Mucosa of descending colon (tissue), 3 donors: Measurements from ENCODE around the gene FCRL4. TPM values are rescaled to one million over a fixed set of nuclear protein-coding genes. Genes with fewer than 3 reads are reported as not detected.

Source experiments
- ATAC-seq: fragments of 200-7000 bp; cut with Tn5 transposase; one replicate; pipeline ENCODE4 v1.9.1; 2020; ENCODE audit warnings: mild to moderate bottlenecking, moderate library complexity
- DNase-seq, 3 donors: peaks; one replicate each; pipeline ENCODE4 v3.0.0-alpha.2; 2020
- H3K36me3 ChIP-seq: fragments of 200-600 bp; one replicate; pipeline ENCODE4 v1.8.0; 2021; ENCODE audit warnings: low read depth, mild to moderate bottlenecking
- H3K4me1 ChIP-seq: fragments of 200-600 bp; one replicate; pipeline ENCODE4 v1.8.0; 2021; ENCODE audit warnings: low read depth, mild to moderate bottlenecking
- H3K4me3 ChIP-seq: fragments of 200-600 bp; one replicate; pipeline ENCODE4 v1.8.0; 2021; ENCODE audit warnings: mild to moderate bottlenecking
- H3K9me3 ChIP-seq: fragments of 200-600 bp; one replicate; pipeline ENCODE4 v1.8.0; 2021; ENCODE audit warnings: mild to moderate bottlenecking
- CTCF ChIP-seq: fragments of 200-600 bp; IDR thresholded peaks from one replicate; pipeline ENCODE4 v1.8.0; 2022; ENCODE audit warnings: antibody characterized with exemption, mild to moderate bottlenecking
- intact Hi-C, 2 donors: fragments of 100-400 bp; cut with DNase I in 1 of 2; cut with micrococcal nuclease in 1 of 2; formaldehyde crosslinking; loops; one replicate each; pipeline versions ENCODE4 v1.11.0 to v1.11.1; 2022; cut with DNase I, micrococcal nuclease
- long read RNA-seq, 2 donors: library from polyadenylated mRNA; unstranded; transcript quantifications; one replicate each; pipeline ENCODE4 v2.0.0, GENCODE V29; 2019 to 2021
- total RNA-seq, 3 donors: library from RNA; stranded (reverse); fragmentation: NEBNext Ultra II Directional in 2 of 3; extraction: Animal tissue kit (Norgen Biotek cat#: 25700) in 2 of 3; gene quantifications; one replicate each; pipeline versions ENCODE4 v1.2.1 to v1.2.4, GENCODE V29; 2021 to 2023
- donor health status: DM: no; HTN: no; CAD: no; lungs with moderate emphysema.
- donor health status: DM: no; HTN: no; CAD: no.
- donor health status: DM: no; HTN: yes; CAD: no.

Gene FCRL4
- total RNA-seq = under 1 TPM in 2 of 3 donors, not detected in 1; 0.09 to 0.12 TPM
- long read RNA-seq, donor 1 = 0 reads
- long read RNA-seq, donor 2 = 0 reads

GRCh38 chr1:157597959-157598667, at the start of gene FCRL4:
Gene FCRL4, minus strand, starts transcription at chr1:157598085. Its CDS starts 141 bp downstream, at chr1:157597944.
- ATAC-seq (no peak), DNase-seq (no peak)
- Histone ChIP-seq H3K36me3 (no peaks in the 10 kb centered on the region), H3K4me1 (no peaks in the 10 kb centered on the region), H3K9me3 (no peaks in the 10 kb centered on the region), H3K4me3 (no peak within 1 kb of the TSS)
- TF ChIP-seq CTCF = no peak
- intact Hi-C loops = no loop called here

GRCh38 chr1:157646144-157646543, 48.3 kb upstream of the FCRL4 start:
- no peak for DNase-seq
- TF ChIP-seq CTCF = no peak
- Histone ChIP-seq H3K9me3 (no peaks in the 10 kb centered on the region), H3K36me3 (no peaks in the 10 kb centered on the region), H3K4me3 (no peak overlapping the region), H3K4me1 (no peaks in the 10 kb centered on the region)
- ATAC-seq = no peak
- intact Hi-C loops = no loop called here

GRCh38 chr1:157641177-157641576, 43.3 kb upstream of the FCRL4 start:
- TF ChIP-seq CTCF = no peak

GRCh38 chr1:157639800-157640199, 41.9 kb upstream of the FCRL4 start:
- no peak for TF ChIP-seq CTCF
- Histone ChIP-seq H3K4me3 (no peak overlapping the region), H3K36me3 (no peaks in the 10 kb centered on the region), H3K9me3 (no peaks in the 10 kb centered on the region), H3K4me1 (no peaks in the 10 kb centered on the region)
- ATAC-seq (no peak), DNase-seq (no peak)
- intact Hi-C loops = no loop called here

More at GRCh38 chr1:157641177-157641576, 43.3 kb upstream of the FCRL4 start:
- no peaks in the 10 kb centered on the region for H3K4me1 ChIP-seq
- ATAC-seq (no peak), DNase-seq (no peak)
- H3K4me3 ChIP-seq = no peak overlapping the region
- no peaks in the 10 kb centered on the region for H3K9me3 ChIP-seq
- intact Hi-C loops = no loop called here
- H3K36me3 ChIP-seq = no peaks in the 10 kb centered on the region

- H3K36me3 ChIP-seq = no peaks in the 10 kb centered on the region
- no peak for DNase-seq
- no peak overlapping the region for H3K4me3 ChIP-seq
- no peak for ATAC-seq
- no peaks in the 10 kb centered on the region for H3K4me1 ChIP-seq
- H3K9me3 ChIP-seq = no peaks in the 10 kb centered on the region
- intact Hi-C loops = no loop called here
- TF ChIP-seq CTCF = no peak
Observed at GRCh38 chr1:157628773-157629172, 30.9 kb upstream of the FCRL4 start.
